GM18519 (cell line): ENCODE data around the gene ELFN1.

ENCODE experiments used
- ATAC-seq: cut with Tn5 transposase; IDR thresholded peaks from one replicate; pipeline ENCODE4 v1.9.1; 2021; ENCODE audit warnings: mild to moderate bottlenecking, moderate library complexity; ENCODE audit not compliant: unreplicated experiment, low FRiP score

The ELFN1 gene

DNA sequence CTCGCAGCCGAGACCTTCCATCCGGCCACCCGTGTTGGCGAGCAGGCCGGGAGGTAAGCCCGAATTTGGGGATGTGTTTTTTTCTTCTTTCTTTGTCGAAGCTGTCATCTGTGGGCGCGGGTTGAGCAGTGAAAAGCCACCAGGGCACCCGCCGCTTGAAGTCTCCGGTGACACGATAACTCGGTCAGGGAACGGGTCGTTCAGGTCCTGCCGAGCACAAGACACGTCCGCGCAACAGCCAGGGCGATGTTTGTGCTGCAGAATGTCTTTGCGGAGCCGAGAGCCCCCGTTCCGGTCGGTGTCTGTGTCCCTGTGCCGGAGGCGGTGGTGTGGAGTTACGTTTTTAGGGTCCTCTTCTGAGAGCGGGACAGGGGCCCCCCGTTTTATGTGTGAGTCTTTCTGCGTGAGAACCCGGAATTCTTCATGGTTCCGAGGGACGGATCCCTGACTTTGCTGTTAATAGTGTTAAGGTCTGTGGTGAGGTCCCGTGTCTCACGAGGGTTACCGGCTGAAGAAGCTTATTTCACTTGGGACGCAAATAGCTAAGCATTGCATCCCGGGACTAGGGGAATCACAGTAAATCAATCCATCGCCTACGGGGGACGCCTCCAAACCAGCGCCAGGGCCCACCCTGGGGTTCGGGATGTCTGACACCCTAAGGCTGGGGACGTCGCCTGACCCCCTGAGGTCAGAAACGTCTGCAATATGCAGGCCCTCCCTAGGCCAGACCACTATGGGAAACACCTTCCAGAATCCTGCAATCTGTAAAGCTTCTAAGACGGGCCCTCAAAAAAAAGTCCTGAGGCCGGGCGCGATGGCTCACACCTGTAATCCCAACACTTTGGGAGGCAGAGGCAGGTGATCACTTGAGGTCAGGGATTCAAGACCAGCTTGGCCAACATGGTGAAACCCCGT, 99.5 kb downstream of the ELFN1 start:
- no peak for ATAC-seq

DNA sequence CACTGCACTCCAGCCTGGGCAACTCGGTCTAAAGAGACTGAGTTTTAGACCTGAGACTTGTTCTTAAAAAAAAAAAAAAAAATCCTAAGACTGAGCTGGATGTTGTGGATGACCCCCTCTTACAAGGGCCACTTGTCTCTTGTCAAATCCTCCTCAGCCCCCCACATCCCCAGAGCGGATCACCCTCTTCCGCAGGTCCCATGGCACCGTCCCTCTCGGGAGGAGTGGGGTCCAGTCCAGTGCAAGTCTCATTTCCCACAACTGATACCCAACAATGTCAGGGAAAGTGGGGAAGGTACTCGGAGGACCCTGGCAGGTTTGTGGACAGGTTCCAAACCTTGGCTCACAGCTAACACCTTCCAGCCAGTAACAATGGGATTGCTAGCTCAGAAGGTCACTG, 100.3 kb downstream of the ELFN1 start:
- ATAC-seq, result no peak

DNA sequence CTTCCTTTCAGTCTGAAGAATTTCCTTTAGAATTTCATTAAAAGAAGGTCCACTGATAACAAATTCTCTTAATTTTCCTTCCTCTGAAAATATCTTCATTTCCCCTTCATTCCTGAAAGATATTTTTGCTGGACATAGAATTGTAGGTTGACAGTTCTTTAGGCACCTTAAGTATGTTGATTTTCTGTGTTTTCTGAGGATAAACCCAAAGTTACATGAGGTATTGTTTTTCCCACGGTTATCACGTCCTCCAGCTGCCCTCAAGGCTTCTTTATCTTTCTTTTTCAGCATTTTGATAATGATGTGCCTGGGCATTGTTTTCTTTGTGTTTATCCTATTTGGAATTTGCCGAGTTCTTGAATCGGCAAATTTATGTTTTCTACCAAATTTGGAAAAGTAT, 105.3 kb downstream of the ELFN1 start:
- no peak for ATAC-seq

DNA sequence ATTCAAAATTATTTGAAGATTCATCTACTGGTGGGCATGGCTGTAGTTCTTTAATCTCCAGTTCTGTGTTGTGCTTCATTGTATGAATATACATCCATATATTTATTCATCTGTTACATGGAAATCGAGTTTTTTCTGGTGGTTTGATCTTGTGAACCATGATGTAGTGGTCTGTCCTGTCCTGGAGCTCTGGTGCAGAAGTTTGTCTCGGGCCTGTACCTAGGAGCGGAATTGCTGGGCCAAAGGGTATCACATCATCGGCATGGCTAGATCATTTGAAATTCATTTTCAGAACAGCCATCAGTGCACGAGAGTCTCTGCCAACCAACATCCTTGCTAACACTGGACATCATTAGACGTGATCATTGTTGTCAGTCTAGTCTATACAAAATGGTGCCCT, 107.0 kb downstream of the ELFN1 start:
- ATAC-seq, result no peak

DNA sequence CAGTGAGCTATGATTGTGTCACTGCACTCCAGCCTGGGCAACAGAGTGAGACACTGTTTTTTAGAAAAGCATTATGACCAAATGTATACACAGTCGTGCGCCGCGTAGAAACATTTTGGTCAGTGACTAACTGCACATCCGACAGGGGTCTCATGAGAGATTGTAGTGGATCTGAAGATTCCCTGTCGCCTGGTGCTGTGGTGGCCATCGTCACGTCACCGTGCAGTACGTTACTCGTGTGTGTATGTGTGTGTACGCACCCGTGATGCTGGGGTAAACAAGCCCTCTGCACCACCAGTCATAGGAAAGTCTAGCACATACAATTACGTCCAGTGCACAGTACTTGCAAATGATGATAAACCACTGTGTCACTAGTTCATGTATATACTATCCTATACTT, 109.4 kb downstream of the ELFN1 start:
- no peak for ATAC-seq

DNA sequence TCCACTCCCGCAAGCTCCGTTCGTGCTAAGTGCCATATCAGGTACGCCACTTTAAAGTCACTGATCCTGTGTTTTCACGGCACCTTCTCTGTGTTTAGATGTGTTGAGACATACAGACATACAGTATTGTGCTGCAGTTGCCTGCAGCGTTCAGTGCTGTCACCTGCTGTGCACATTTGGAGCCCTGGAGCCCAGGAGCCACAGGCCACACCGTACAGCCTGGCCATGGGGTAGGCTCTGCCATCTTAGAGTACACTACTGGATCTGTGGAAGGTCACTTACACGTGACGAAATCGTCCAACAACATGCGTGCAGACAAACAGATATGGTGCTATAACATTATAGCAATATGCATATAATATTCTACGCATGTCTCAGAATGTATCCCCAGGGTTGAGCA, 111.3 kb downstream of the ELFN1 start:
- no peak for ATAC-seq

DNA sequence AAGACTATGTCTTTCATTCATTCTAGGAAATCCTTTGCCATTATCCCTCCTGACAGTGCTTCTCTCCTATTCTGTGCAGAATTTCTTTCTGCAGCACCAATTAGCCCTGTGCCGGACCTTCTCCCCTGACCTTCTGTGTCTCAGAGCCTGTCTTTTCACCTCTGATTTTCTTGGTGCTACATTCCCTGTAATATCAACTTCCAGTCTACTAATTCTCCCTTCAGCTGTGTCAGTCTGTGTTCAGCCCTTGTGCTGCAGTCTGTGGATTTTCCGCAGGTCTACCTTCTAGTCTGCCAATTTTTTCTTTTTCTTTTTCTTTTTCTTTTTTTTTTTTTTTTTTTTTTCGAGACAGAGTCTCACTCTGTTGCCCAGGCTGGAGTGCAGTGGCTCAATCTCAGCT, 115.8 kb downstream of the ELFN1 start:
- no peak for ATAC-seq

DNA sequence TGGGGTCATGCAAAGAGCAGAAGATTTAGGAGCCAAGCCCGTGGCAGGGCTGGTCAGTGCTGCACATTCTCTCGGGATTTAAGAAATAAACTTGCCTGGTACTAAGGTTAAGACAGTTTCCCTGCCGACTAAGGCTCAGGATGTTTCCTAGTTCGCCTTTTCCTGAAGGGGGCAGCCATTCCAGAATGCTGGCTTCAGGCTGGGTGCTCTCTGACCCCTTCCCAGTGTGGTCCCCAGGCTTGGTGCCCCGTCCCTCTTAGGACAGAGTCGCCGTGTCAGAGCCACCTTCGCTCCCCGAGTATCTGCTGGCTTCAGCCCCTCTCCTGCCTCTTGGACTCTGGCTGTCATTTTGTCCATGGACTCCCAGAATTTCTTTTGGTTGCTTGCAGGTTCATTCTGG, 117.2 kb downstream of the ELFN1 start:
- ATAC-seq, result no peak

DNA sequence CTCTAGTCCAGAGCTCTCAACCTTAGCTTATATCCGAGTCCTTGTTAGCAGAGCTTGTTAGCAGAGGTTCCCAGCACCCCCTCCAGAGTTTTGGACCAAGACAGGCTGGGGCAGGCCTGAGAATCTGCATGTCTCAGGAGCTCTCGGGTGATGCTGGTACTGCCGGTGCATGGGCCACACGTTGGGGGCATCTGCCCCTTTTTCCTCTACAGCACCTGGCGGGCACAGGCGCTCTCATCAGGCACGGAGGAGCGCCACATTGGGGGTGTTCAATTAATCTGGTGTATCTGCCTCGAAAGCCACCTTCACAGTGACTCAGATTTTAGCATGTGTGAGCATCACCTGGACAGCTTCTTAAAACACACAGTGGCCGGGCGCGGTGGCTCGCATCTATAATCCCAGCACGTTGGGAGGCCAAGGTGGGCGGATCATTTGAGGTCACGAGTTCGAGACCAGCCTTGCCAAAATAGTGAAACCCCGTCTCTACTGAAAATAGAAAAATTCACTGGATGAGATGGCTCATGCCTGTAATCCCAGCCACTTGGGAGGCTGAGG, 117.7 kb downstream of the ELFN1 start:
- ATAC-seq, result no peak

DNA sequence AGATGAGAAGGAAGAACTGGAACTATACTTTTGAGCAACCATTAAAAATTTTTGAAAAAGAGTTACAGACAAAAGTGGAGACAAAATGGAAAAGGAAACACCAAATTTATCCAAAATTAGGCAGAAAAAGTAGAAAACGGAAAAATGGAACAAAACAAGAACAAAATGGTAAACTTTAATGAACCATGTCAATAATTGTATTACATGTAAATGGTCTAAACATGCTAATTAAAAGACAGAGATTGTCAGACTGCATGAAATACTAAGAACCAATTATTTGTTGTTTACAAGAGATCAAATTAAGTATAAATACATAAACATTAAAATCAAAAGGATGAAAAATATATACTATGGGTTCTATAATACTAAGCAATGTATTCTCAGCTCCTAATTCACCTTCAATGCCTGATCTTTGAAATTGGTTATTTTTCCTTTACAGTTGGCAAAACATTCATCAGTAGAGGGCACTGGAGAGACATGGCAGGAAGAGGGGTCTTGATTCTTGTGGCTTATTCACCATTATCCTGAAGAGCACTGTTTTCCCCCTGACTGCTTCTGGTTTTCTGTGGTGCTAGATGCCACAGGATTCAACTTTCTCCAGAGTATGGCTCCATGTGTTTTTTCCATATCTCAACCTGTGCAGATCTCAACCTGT, 124.9 kb downstream of the ELFN1 start:
- ATAC-seq, result no peak
